ENCODE data around the gene HOXB9.
A peak's percentile ranks its signal among the peaks of the same experiment; 100 is the strongest.

Gene HOXB9

GRCh38 chr17:48601539-48602425, 24.4 kb downstream of the HOXB9 start:
- in situ Hi-C loops (cut with HindIII; ENCODE audit: low pct_ligation_motif_present, low pct_unique_long_range_greater_than_20kb, low sequenced_read_pairs), result no loop called here

GRCh38 chr17:48601207-48601538, 25.0 kb downstream of the HOXB9 start:
- DNase-seq, result no peak
- in situ Hi-C loops (cut with HindIII; ENCODE audit: low pct_ligation_motif_present, low pct_unique_long_range_greater_than_20kb, low sequenced_read_pairs), result no loop called here

More at GRCh38 chr17:48601539-48602425, 24.4 kb downstream of the HOXB9 start:
- peak; percentile 77 for DNase-seq

- in situ Hi-C loops (cut with HindIII; ENCODE audit: low pct_ligation_motif_present, low pct_unique_long_range_greater_than_20kb, low sequenced_read_pairs), result no loop called here
- no peak for DNase-seq
Measured at GRCh38 chr17:48600244-48601098, 25.7 kb downstream of the HOXB9 start.

GRCh38 chr17:48599354-48599753, 26.8 kb downstream of the HOXB9 start:
- no peak for DNase-seq
- in situ Hi-C loops (cut with HindIII; ENCODE audit: low pct_ligation_motif_present, low pct_unique_long_range_greater_than_20kb, low sequenced_read_pairs), result no loop called here

- peak; percentile 19 for DNase-seq
- in situ Hi-C loops (cut with HindIII; ENCODE audit: low pct_ligation_motif_present, low pct_unique_long_range_greater_than_20kb, low sequenced_read_pairs), result no loop called here
Measured at GRCh38 chr17:48598736-48599135, 27.4 kb downstream of the HOXB9 start.

- peak; percentile 71 for DNase-seq
- in situ Hi-C loops (cut with HindIII; ENCODE audit: low pct_ligation_motif_present, low pct_unique_long_range_greater_than_20kb, low sequenced_read_pairs), result no loop called here
Measured at GRCh38 chr17:48597778-48598631, 28.2 kb downstream of the HOXB9 start.

- no peak for DNase-seq
- in situ Hi-C loops (cut with HindIII; ENCODE audit: low pct_ligation_motif_present, low pct_unique_long_range_greater_than_20kb, low sequenced_read_pairs), result no loop called here
Measured at GRCh38 chr17:48597528-48597777, 28.7 kb downstream of the HOXB9 start.

- no peak for DNase-seq
- in situ Hi-C loops (cut with HindIII; ENCODE audit: low pct_ligation_motif_present, low pct_unique_long_range_greater_than_20kb, low sequenced_read_pairs), result no loop called here
Measured at GRCh38 chr17:48596735-48597527, 29.2 kb downstream of the HOXB9 start.

- DNase-seq, result no peak
- in situ Hi-C loops (cut with HindIII; ENCODE audit: low pct_ligation_motif_present, low pct_unique_long_range_greater_than_20kb, low sequenced_read_pairs), result no loop called here
Measured at GRCh38 chr17:48596000-48596734, 30.0 kb downstream of the HOXB9 start.

- in situ Hi-C loops (cut with HindIII; ENCODE audit: low pct_ligation_motif_present, low pct_unique_long_range_greater_than_20kb, low sequenced_read_pairs), result no loop called here
- DNase-seq, result no peak
Measured at GRCh38 chr17:48595278-48595999, 30.7 kb downstream of the HOXB9 start.

- in situ Hi-C loops (cut with HindIII; ENCODE audit: low pct_ligation_motif_present, low pct_unique_long_range_greater_than_20kb, low sequenced_read_pairs), result no loop called here
- DNase-seq, result no peak
Measured at GRCh38 chr17:48594538-48595277, 31.4 kb downstream of the HOXB9 start.

GRCh38 chr17:48593840-48594537, 32.2 kb downstream of the HOXB9 start:
- in situ Hi-C loops (cut with HindIII; ENCODE audit: low pct_ligation_motif_present, low pct_unique_long_range_greater_than_20kb, low sequenced_read_pairs), result no loop called here
- peak; percentile 78 for DNase-seq

GRCh38 chr17:48593126-48593829, 32.9 kb downstream of the HOXB9 start, which contains the start of gene HOXB5:
HOXB5 (minus strand) TSS chr17:48593779; CDS start chr17:48593682, 97 bp downstream.
- no peak for DNase-seq
- in situ Hi-C loops (cut with HindIII; ENCODE audit: low pct_ligation_motif_present, low pct_unique_long_range_greater_than_20kb, low sequenced_read_pairs), result no loop called here

GRCh38 chr17:48592577-48592976, 33.6 kb downstream of the HOXB9 start:
- in situ Hi-C loops (cut with HindIII; ENCODE audit: low pct_ligation_motif_present, low pct_unique_long_range_greater_than_20kb, low sequenced_read_pairs), result no loop called here
- DNase-seq, result no peak

- in situ Hi-C loops (cut with HindIII; ENCODE audit: low pct_ligation_motif_present, low pct_unique_long_range_greater_than_20kb, low sequenced_read_pairs), result no loop called here
- DNase-seq, result no peak
Measured at GRCh38 chr17:48592057-48592514, 34.1 kb downstream of the HOXB9 start.

Data from ACHN (cell line).